OCI-LY7 (cell line): Measurements from ENCODE around the gene RPS4Y1. TPM values are rescaled to one million over a fixed set of nuclear protein-coding genes. Genes with fewer than 3 reads are reported as not detected.
A peak's percentile ranks its signal among the peaks of the same experiment; 100 is the strongest.

Source experiments
- Bru-seq: library from RNA; stranded (reverse); fragments of 400-500 nt; gene quantifications from one replicate; lab custom pipeline; 2021; lab: Mats Ljungman, UMichigan
- BruChase-seq, 2 experiments: library from RNA; stranded (reverse); fragments of 400-500 nt; gene quantifications; one replicate each; lab custom pipeline; 2021; lab: Mats Ljungman, UMichigan
- BruUV-seq: library from RNA; stranded (reverse); fragments of 400-500 nt; replicated peaks from 2 replicates; lab custom pipeline; 2021; lab: Mats Ljungman, UMichigan
- CTCF ChIA-PET: fragments of 300-600 bp; sonication (Branson Sonifier 250); formaldehyde crosslinking; loops from one replicate; lab custom pipeline; 2022; ENCODE audit warnings: antibody characterized with exemption; ENCODE audit not compliant: unreplicated experiment; lab: Charles Lee
- POLR2A ChIA-PET: fragments of 300-600 bp; sonication (Branson Sonifier 250); formaldehyde crosslinking; loops from one replicate; lab custom pipeline; 2022; ENCODE audit warnings: antibody characterized with exemption; lab: Charles Lee
- DNase-seq: peaks from one replicate; pipeline ENCODE4 v3.0.0-alpha.2; 2015; ENCODE audit warnings: low spot score
- H2AFZ ChIP-seq: fragments of 200-600 bp; sonication (generic), shearing (Covaris generic); 2 replicates; pipeline ENCODE4 v1.6.1; 2014; ENCODE audit warnings: mild to moderate bottlenecking, antibody characterized with exemption, low read length, moderate library complexity
- H3K27ac ChIP-seq: fragments of 200-600 bp; sonication (generic); 2 replicates; pipeline ENCODE4 v1.5.1; 2014; ENCODE audit warnings: mixed run types, low read depth, mild to moderate bottlenecking, moderate library complexity, low read length, inconsistent platforms; ENCODE audit not compliant: poor library complexity, severe bottlenecking
- H3K36me3 ChIP-seq: fragments of 200-600 bp; sonication (generic); 2 replicates; pipeline ENCODE4 v1.6.1; 2014; ENCODE audit warnings: mild to moderate bottlenecking, antibody characterized with exemption, low read length, moderate library complexity, mixed read lengths; ENCODE audit not compliant: insufficient read depth
- H3K4me1 ChIP-seq: fragments of 200-600 bp; sonication (generic); 2 replicates; pipeline ENCODE4 v1.5.1; 2014; ENCODE audit warnings: mild to moderate bottlenecking, low read length; ENCODE audit not compliant: insufficient read depth, poor library complexity, severe bottlenecking
- H3K4me2 ChIP-seq: fragments of 200-600 bp; sonication (generic); 2 replicates; pipeline ENCODE4 v1.6.1; 2014; ENCODE audit warnings: mild to moderate bottlenecking, low read length
- H3K4me3 ChIP-seq: fragments of 200-600 bp; sonication (generic); 2 replicates; pipeline ENCODE4 v1.5.1; 2014; ENCODE audit warnings: mild to moderate bottlenecking, low read depth, low read length; ENCODE audit not compliant: poor library complexity, severe bottlenecking
- H3K79me2 ChIP-seq: fragments of 200-600 bp; sonication (generic); 2 replicates; pipeline ENCODE4 v1.6.1; 2016; ENCODE audit warnings: low read depth, mild to moderate bottlenecking, low read length, moderate library complexity, mixed read lengths; ENCODE audit not compliant: insufficient read depth
- H3K9me2 ChIP-seq: fragments of 200-600 bp; sonication (generic); 2 replicates; pipeline ENCODE4 v1.6.1; 2016; ENCODE audit warnings: mild to moderate bottlenecking, low read length, mixed read lengths; ENCODE audit not compliant: insufficient read depth
- H3K9me3 ChIP-seq: fragments of 200-600 bp; sonication (generic); 2 replicates; pipeline ENCODE4 v1.6.1; 2014; ENCODE audit warnings: mild to moderate bottlenecking, mixed run types, low read length, mixed read lengths
- H4K20me1 ChIP-seq: fragments of 200-600 bp; sonication (generic); 2 replicates; pipeline ENCODE4 v1.6.1; 2014; ENCODE audit warnings: mild to moderate bottlenecking, antibody characterized with exemption, low read length, moderate library complexity, mixed read lengths; ENCODE audit not compliant: insufficient read depth
- EZH2phosphoT487 ChIP-seq: fragments of 200-600 bp; sonication (generic); IDR thresholded peaks from 2 replicates; pipeline ENCODE4 v1.6.1; 2018; ENCODE audit warnings: low read depth, borderline replicate concordance, mild to moderate bottlenecking, mixed run types, antibody characterized with exemption, low read length, moderate library complexity, mixed read lengths
- intact Hi-C: fragments of 100-400 bp; cut with micrococcal nuclease; formaldehyde crosslinking; loops from one replicate; pipeline ENCODE4 v1.10.0; 2022; ENCODE audit not compliant: unreplicated experiment
- long read RNA-seq: library from polyadenylated mRNA; stranded (forward); transcript quantifications from one replicate; pipeline ENCODE4 v2.0.0, GENCODE V29; 2022
- total RNA-seq, 2 experiments: library from RNA; depleted of rRNA in 1 of 2; stranded (reverse); fragments of >200 nt in 1 of 2; shearing (Covaris generic) in 1 of 2; gene quantifications; 2 replicates each; pipeline ENCODE4 v1.2.3, GENCODE V29; 2014 to 2022
- TF ChIP-seq, protein P1 (sequence below): fragments of 200-600 bp; sonication (generic); conservative IDR thresholded peaks from 2 replicates; pipeline ENCODE4 v1.5.1; 2014; ENCODE audit warnings: mild to moderate bottlenecking, antibody characterized with exemption, low read length, moderate library complexity, mixed read lengths

RPS4Y1 gene
- total RNA-seq (2014; rRNA removed; shearing (Covaris generic)), result 196 and 211 TPM in 2 replicates
- total RNA-seq (2022), result 265 and 283 TPM in 2 replicates
- percentile 97 among the genes with signal in this experiment for Bru-seq, nascent RNA
- BruChase-seq, experiment 1, labeled RNA remaining after a 6-hour chase, result percentile 98 among the genes with signal in this experiment
- BruChase-seq, experiment 2, labeled RNA remaining after a 2-hour chase, result percentile 98 among the genes with signal in this experiment
- long read RNA-seq, transcript RPS4Y1-203 (3 exons, 998 nt), result minor isoform, 9 of 170 reads
- long read RNA-seq, transcript RPS4Y1-201 (7 exons, 1,305 nt), result major isoform, 140 of 170 reads
- long read RNA-seq, partial matches to known transcripts, result 10 of 170 reads
- long read RNA-seq, other reads (novel, unspliced or antisense), result 7 of 170 reads

GRCh38 chrY:2841471-2841893 lies at the start of gene RPS4Y1:
Gene RPS4Y1 (plus strand): TSS chrY:2841602. CDS start chrY:2841625, 23 bp downstream.
- BruUV-seq, result no TSS peak
- ChIA-PET CTCF (no interaction called here), POLR2A (no interaction called here)
- Histone ChIP-seq H3K9me2 (no peaks in the 10 kb centered on the region), H3K79me2 (peaks cover 46% of the 10 kb centered on the region), H2AFZ (peak within 1 kb of the TSS; percentile 97), H3K9me3 (no peaks in the 10 kb centered on the region), H3K27ac (peak within 1 kb of the TSS; percentile 51), H3K4me1 (peaks cover 29% of the 10 kb centered on the region), H3K36me3 (peaks cover 41% of the 10 kb centered on the region), H3K4me2 (peak within 1 kb of the TSS; percentile 75), H4K20me1 (no peaks in the 10 kb centered on the region), H3K4me3 (peak within 1 kb of the TSS; percentile 98)
- intact Hi-C loops, result loop anchor here (5.0 kb wide), 1 partner anchor 96 kb away; the partner anchor contains the start of gene ZFY
- TF ChIP-seq EZH2phosphoT487, result no peak
- TF ChIP-seq, protein P1, sequence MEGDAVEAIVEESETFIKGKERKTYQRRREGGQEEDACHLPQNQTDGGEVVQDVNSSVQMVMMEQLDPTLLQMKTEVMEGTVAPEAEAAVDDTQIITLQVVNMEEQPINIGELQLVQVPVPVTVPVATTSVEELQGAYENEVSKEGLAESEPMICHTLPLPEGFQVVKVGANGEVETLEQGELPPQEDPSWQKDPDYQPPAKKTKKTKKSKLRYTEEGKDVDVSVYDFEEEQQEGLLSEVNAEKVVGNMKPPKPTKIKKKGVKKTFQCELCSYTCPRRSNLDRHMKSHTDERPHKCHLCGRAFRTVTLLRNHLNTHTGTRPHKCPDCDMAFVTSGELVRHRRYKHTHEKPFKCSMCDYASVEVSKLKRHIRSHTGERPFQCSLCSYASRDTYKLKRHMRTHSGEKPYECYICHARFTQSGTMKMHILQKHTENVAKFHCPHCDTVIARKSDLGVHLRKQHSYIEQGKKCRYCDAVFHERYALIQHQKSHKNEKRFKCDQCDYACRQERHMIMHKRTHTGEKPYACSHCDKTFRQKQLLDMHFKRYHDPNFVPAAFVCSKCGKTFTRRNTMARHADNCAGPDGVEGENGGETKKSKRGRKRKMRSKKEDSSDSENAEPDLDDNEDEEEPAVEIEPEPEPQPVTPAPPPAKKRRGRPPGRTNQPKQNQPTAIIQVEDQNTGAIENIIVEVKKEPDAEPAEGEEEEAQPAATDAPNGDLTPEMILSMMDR, result no peak
- peak; percentile 84 for DNase-seq

DNA sequence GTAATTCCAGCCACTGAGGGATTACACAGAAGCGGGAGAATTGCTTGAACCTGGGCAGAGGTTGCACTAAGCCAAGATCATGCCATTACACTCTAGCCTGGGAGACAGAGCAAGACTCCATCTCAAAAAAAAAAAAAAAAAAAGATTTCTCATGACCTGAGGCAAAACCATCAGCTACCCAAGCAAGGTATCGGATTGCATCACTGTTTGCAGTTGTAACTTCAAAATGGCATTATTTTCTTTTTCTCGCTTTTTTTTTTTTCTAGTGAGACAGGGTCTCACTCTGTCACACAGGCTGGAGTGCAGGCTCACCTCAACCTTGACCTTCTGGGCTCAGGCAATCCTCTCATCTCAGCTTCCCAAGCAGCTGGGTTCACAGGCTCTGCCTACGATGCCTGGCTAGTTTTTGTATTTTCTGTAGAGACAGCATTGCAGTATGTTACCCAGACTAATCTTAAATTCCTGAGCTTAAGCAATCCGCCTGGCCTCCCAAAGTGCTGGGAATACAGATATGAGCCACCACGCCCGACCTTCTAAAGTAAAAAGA lies 44.4 kb upstream of the RPS4Y1 start:
- Histone ChIP-seq H3K79me2 (no peaks in the 10 kb centered on the region), H3K4me1 (no peaks in the 10 kb centered on the region), H4K20me1 (no peaks in the 10 kb centered on the region), H3K9me2 (no peaks in the 10 kb centered on the region), H3K36me3 (no peaks in the 10 kb centered on the region), H3K4me2 (no peak overlapping the region), H3K9me3 (no peaks in the 10 kb centered on the region), H3K27ac (no peak overlapping the region), H2AFZ (no peak overlapping the region), H3K4me3 (no peak overlapping the region)
- no peak for DNase-seq
- POLR2A ChIA-PET, result no interaction called here
- intact Hi-C loops, result no loop called here
- CTCF ChIA-PET, result no interaction called here
- TF ChIP-seq EZH2phosphoT487, result no peak
- TF ChIP-seq, protein P1, result no peak
- no TSS peak for BruUV-seq
